T-cell (primary cell): ENCODE data around the gene ARHGAP25. TPM values are rescaled to one million over a fixed set of nuclear protein-coding genes. Genes with fewer than 3 reads are reported as not detected.

ENCODE experiments used
- total RNA-seq, 35 experiments: library from RNA in 6 of 35; stranded (reverse) in 6 of 35; fragments of 120-200 nt in 1 of 35; gene quantifications; one replicate each; pipeline versions ENCODE4 v1.2.1 to v1.2.4 and lab custom pipeline; 2013 to 2026

Gene ARHGAP25
- total RNA-seq, 5 donors from 2014 or later (not counting 1 experiment from before 2014, with no cell fraction given), result 103 to 134 (median 123) TPM

Other genes with a start within 250 kb of the ARHGAP25 start
- not detected for gene PROKR1, start 91.2 kb upstream of the ARHGAP25 start, total RNA-seq
- not detected for gene BMP10, start 136.6 kb downstream of the ARHGAP25 start, total RNA-seq
- gene GKN2, start 218.1 kb downstream of the ARHGAP25 start, total RNA-seq, result not detected
- gene GKN1, start 239.8 kb downstream of the ARHGAP25 start, total RNA-seq, result not detected